ENCODE data around the gene EXOG.

- TF ChIP-seq CTCF (IDR thresholded peaks at IDR 0.05; ENCODE audit: extremely low read depth in 1 of 2, insufficient read depth in 1 of 2, low read depth in 1 of 2, low read length in 2 of 2), result peak; percentile 77 to 84
- no peak for TF ChIP-seq MAX (IDR thresholded peaks at IDR 0.05; ENCODE audit: insufficient read depth, insufficient read length)
- no peak for TF ChIP-seq POLR2AphosphoS5 (IDR thresholded peaks at IDR 0.05; ENCODE audit: insufficient read depth, low read depth, low read length)
- no peak for TF ChIP-seq GATA2 (IDR thresholded peaks at IDR 0.05; ENCODE audit: insufficient read depth, insufficient read length, low read depth, low read length)
- no peak for TF ChIP-seq POLR2A (IDR thresholded peaks at IDR 0.05; ENCODE audit: low read depth, low read length)
- TF ChIP-seq FOS (IDR thresholded peaks at IDR 0.05; ENCODE audit: borderline replicate concordance, insufficient read depth, low read length), result no peak
- TF ChIP-seq MYC (IDR thresholded peaks at IDR 0.05; ENCODE audit: low read depth, low read length), result no peak
- no peak for TF ChIP-seq EZH2 (IDR thresholded peaks at IDR 0.05; ENCODE audit: borderline replicate concordance, low read depth, low read length, severe bottlenecking)
- TF ChIP-seq JUN (IDR thresholded peaks at IDR 0.05; ENCODE audit: borderline replicate concordance, insufficient read depth, insufficient read length, low read depth), result no peak
Measured at GRCh38 chr3:38479431-38480092, 16.6 kb upstream of the EXOG start.
